Transverse colon (tissue), 3 donors: ENCODE results near the gene SLC45A1.

Experiments used
- EP300 ChIP-seq: sonication (generic); formaldehyde crosslinking; IDR thresholded peaks from one replicate; pipeline ENCODE4 v1.6.1; 2017; ENCODE audit warnings: antibody characterized with exemption, low read depth
- TF ChIP-seq, protein P1 (sequence below), 5 experiments: fragments of 200-600 bp in 3 of 5; fragments of 450-650 bp in 2 of 5; sonication (generic) in 3 of 5; IDR thresholded peaks; 1 replicate in 2 of 5; 2 replicates in 3 of 5; pipeline ENCODE4 v1.5.1; 2016 to 2017; ENCODE audit warnings: antibody characterized with exemption in 5 of 5, inconsistent platforms in 3 of 5, mild to moderate bottlenecking in 2 of 5, moderate library complexity in 1 of 5

DNA sequence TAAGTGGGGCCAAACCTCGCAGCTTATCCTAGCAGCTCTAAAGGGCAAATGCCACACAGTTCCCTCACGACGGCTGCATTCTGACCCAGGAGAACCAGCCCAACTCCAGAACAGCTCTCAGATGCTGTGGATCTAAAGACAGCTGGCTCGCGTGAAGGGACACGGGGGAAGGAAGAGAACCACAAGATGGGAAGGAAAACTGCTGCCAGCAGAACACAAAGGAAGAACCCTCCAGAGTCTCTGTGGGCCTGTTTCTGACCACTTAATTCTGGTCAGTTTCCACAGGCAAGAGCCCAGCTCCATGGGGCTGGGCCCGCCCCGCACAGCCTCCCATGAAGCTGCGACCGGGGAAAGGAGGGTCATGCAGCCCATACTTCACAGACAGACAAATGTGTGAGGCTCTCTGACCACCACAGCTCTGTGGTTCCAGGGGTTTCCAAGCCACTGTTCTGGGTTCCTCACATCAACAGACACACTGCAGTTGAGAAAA lies 61.1 kb downstream of the SLC45A1 start:
- TF ChIP-seq, protein P1, sequence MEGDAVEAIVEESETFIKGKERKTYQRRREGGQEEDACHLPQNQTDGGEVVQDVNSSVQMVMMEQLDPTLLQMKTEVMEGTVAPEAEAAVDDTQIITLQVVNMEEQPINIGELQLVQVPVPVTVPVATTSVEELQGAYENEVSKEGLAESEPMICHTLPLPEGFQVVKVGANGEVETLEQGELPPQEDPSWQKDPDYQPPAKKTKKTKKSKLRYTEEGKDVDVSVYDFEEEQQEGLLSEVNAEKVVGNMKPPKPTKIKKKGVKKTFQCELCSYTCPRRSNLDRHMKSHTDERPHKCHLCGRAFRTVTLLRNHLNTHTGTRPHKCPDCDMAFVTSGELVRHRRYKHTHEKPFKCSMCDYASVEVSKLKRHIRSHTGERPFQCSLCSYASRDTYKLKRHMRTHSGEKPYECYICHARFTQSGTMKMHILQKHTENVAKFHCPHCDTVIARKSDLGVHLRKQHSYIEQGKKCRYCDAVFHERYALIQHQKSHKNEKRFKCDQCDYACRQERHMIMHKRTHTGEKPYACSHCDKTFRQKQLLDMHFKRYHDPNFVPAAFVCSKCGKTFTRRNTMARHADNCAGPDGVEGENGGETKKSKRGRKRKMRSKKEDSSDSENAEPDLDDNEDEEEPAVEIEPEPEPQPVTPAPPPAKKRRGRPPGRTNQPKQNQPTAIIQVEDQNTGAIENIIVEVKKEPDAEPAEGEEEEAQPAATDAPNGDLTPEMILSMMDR (IDR thresholded peaks at IDR 0.05), result no peak
- TF ChIP-seq EP300, result no peak
